NCI-H128 (cell line): ENCODE measurements around the gene VPS26B.
"Not testable (repeated sequence)": the region's sequence is repeated elsewhere in the genome, so short reads cannot be mapped to it uniquely, and the experiment has no call there.

Experiments used
- DNase-seq: peaks from one replicate; lab custom pipeline; 2025; ENCODE audit not compliant: unreplicated experiment; lab: John Stamatoyannopoulos, UW

The VPS26B gene

GRCh38 chr11:134278356-134278755, 53.9 kb downstream of the VPS26B start:
- no peak for DNase-seq

DNA sequence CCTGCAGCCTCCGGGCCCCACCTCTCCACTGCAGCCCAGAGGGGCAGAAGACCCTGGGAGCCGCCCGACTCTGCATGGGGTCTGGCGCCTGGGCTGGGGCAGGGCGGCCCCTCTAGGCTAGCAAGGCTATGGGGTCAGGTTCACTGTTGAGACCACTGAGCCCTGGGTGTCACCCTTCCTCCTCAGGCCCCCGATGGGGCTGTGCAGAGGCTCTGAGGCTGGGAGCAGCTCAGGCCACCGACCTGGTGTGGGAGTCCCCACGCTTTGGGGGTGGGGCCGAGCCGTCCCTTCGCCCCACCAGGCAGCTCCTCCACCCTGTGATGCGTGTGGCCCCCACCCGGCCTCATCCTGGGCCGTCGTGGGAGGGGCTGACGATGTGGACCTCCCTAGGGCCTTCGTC, 57.2 kb downstream of the VPS26B start:
- not testable (repeated sequence) for DNase-seq

GRCh38 chr11:134282121-134283045, 57.9 kb downstream of the VPS26B start:
- DNase-seq, result no peak

DNA sequence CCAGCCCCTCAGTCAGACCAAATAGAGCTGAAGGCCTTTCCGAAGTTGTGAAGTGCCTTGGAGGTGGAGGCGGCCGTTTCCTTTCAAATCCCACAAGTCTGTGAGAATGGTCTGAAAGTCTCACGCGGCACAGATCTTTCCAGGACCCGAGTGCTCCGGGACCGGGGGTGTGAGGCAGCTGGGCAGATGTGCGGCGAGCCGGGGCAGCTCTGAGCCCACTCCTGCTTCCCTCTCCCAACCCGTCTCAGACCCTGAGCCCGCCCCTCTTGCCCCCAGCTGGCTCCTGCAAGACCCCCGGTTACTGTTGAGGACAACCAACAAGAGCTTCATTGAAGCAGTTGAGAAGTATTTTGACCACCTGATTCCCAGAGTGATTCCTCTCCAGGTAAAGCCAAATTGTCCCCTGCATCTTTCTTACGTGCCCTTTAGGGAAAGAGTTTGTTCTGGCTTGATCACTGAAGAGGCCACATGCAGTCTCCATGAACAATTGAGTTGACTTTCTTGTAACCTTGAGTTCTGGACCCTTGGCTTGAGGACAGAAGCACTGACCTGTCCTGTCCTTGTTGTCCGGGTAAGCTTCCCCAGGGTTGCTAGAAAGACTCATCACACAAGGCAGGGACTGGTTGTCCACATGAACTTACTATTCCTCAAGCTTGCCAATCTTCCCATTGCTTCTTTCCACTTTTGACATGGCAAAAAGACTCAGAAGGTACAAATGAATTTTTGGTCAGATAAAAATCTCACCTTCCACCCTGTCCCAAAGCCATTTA, 59.2 kb downstream of the VPS26B start:
- no peak for DNase-seq

DNA sequence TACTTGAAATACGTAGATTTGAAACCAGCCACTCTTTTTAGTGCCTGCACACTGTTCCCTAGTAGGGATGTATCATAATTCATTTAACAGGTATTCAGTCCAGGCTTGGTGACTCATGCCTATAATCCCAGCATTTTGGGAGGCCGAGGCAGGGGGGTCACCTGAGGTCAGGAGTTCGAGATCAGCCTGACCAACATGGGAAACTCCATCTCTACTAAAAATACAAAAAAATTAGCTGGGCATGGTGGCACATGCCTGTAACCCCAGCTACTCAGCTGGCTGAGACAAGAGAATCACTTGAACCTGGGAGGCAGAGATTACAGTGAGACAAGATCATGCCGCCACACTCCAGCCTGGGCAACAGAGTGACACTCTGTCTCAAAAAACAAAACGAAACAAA, 59.9 kb downstream of the VPS26B start:
- DNase-seq, result not testable (repeated sequence)

- no peak for DNase-seq
Measured at GRCh38 chr11:134287561-134287960, 63.1 kb downstream of the VPS26B start.

GRCh38 chr11:134288486-134288885, 64.0 kb downstream of the VPS26B start:
- no peak for DNase-seq

DNA sequence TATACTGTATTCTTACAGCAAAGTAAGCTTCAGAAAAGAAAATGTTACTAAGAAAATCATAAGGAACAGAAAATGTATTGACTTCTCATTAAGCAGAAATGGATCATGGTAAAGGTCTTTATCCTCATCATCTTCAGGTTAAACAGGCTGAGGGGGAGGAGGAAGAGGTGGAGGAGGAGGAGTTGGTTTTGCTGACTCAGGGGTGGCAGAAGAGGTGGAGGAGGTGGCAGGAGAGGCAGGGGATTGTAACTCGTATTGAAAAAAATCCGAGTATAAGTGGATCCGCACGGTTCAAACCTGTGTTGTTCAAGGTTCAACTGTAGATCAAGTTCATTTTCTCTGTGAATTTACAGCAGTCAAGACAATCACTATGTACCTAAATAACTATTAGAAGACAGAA, 64.7 kb downstream of the VPS26B start:
- DNase-seq, result no peak

DNA sequence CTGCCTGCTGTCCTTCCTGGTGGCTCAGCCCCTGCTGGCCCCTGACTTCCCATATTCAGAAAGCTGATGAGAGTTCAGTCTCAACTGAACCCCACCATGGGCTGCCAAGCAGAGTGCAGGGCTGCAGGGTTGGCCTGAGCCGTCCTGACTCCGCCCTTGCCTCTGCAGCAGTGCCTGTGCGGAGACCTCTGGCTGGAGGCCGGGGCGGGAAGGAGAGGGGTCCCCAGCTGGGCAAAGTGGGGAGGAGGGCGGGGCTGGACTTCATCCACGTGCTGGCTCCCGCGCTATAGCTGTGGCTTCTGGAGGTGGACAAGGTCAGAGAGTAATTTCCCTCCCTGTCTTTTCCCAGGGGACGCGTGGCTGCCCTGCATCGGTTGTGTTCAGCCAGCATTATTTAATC, 65.3 kb downstream of the VPS26B start:
- DNase-seq, result no peak

GRCh38 chr11:134290646-134291045, 66.2 kb downstream of the VPS26B start:
- no peak for DNase-seq

GRCh38 chr11:134291196-134291595, 66.7 kb downstream of the VPS26B start:
- no peak for DNase-seq

DNA sequence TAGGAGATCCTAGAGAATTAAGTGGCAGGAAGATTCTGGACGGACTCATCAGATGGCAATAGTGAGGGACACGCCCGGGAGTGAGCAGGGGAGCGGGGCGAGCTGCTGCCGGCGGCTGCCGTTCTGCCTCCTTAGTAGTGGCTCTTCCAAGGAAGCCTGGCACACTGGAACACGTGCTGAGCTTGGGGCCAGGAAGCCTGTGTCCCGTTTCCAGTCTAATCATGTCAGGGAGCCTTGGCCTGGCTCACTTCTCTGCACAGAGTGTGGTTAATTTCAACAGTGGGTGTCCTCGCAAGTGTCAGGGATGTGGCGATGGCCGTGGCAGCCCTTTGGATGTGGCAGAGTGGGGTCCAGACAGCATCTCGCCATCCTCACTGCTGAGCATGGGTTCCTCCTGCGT, 68.2 kb downstream of the VPS26B start:
- no peak for DNase-seq

DNA sequence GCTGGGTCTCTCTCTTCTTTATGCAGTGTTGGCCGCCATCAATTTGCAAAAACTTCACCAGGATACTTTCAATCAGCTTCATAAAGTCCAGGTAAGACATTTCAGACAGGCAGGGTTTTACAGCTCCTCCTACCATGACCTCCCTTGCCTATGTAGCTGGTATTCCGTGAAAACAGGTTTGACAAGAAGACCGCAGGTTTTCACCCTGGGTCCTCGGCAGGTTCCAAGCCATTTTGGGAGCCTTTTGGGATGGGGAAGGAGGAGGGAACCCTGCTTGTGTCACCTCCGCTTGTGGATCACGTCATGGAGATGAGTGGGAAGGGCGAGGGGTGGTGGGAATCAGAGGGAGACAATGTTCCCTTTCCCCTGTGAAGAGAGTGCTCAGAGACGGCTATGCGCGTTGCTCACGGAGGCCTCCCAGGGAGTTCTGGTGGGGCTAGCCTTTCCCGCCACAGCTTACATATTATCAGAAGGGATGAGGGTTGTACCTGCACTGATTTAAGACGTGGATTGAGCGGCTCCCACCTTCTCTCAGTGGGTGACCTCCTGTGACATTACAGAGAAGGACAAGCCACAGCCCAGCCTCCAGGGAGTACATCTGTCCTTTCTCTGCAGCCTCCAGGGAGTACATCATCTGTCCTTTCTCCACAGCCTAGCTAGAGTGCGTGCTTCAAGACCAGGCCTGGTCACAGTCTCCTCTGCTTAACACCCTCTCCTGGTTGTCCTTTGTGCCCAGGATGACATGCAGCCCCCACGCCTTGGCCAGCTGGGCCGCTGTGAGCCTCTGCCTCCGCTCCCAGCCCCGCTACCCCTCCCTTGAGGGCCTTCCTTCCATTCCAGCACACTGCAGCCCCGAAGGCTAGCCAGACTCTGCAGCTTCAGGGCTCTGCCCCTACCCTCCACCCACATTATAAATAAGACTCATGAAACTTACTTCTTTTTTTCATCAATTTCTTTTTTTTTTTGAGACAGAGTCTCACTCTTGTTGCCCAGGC, 68.9 kb downstream of the VPS26B start:
- DNase-seq, result no peak

DNA sequence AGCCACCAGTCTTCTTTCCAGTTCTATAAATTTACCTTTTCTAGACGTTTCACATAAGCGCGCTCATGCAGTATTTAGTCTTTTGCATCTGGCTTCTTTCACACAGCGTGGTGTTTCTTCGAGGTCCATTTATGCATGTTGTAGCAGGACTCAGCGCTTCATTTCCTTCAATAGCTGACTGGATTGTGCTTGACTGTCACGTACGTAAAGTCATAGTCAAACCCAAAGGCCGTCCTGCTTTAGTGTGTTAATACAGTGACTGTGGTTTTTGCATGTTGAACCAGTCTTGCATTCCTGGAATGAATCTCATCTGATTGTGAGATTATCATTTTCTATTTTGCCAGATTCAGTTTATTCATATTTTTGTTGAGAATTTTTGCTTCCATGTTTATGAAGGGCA, 70.2 kb downstream of the VPS26B start:
- DNase-seq, result no peak
